BE2C (cell line): ENCODE measurements around the gene ADAMTSL1.

Experiments
- DNase-seq: peaks from one replicate; pipeline ENCODE4 v3.0.0-alpha.2; 2020
- H3K27me3 ChIP-seq: fragments of 250-450 bp; sonication (Bioruptor Pico); 2 replicates; pipeline ENCODE4 v1.5.1; 2020; ENCODE audit warnings: mild to moderate bottlenecking
- H3K36me3 ChIP-seq: fragments of 250-450 bp; sonication (Bioruptor Pico); 2 replicates; pipeline ENCODE4 v1.5.1; 2020; ENCODE audit warnings: mild to moderate bottlenecking
- H3K4me1 ChIP-seq: fragments of 250-450 bp; sonication (Bioruptor Pico); 2 replicates; pipeline ENCODE4 v1.5.1; 2020
- H3K4me3 ChIP-seq: 2 replicates; pipeline ENCODE4 v1.5.1; 2011; ENCODE audit warnings: low read depth, low read length
- H3K9me3 ChIP-seq: fragments of 250-450 bp; sonication (Bioruptor Pico); 2 replicates; pipeline ENCODE4 v1.5.1; 2020
- CTCF ChIP-seq: IDR thresholded peaks from 2 replicates; pipeline ENCODE4 v1.5.1; 2012; ENCODE audit warnings: mild to moderate bottlenecking, low read depth, low read length

Gene ADAMTSL1

GRCh38 chr9:18457510-18457909 is 16.4 kb upstream of the ADAMTSL1 start:
- H3K27me3 ChIP-seq: no peaks in the 10 kb centered on the region

DNA sequence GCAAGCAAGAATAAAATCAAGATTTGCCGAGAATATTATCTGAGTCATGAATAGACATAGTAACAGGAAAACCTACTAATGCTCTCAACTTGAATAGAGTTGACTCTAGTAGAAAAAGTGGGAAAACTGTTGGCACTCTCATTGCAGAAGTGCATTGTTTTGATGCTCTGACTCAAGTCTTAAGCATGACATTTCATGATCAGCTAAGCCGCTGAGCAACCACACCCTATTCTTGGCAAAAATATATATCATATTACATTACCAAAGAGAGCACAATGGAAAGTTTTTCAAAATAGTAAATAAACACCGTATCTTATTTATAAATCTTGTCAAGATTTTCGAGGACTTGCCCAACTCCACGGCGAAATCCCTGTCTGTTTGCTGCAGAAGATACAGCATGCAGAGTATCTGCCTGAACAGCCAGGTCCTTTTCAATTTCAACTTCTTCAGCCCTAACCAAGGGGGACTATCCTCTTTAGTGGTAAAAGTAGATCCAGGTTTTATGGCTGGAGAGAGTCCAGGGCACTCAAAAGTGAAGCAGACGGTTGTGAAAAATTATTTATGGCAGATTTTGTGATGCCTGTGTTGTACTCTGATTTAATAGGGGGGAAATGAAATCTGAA is 13.9 kb upstream of the ADAMTSL1 start:
- H3K4me3 ChIP-seq: no peak overlapping the region
- H3K36me3 ChIP-seq: no peaks in the 10 kb centered on the region
- no peak for DNase-seq
- no peaks in the 10 kb centered on the region for H3K4me1 ChIP-seq
- H3K27me3 ChIP-seq: no peaks in the 10 kb centered on the region
- no peaks in the 10 kb centered on the region for H3K9me3 ChIP-seq
- no peak for TF ChIP-seq CTCF

More at GRCh38 chr9:18457510-18457909, 16.4 kb upstream of the ADAMTSL1 start:
- H3K4me3 ChIP-seq: no peak overlapping the region
- no peaks in the 10 kb centered on the region for H3K36me3 ChIP-seq
- TF ChIP-seq CTCF: no peak
- no peaks in the 10 kb centered on the region for H3K9me3 ChIP-seq
- no peaks in the 10 kb centered on the region for H3K4me1 ChIP-seq
- DNase-seq: no peak

- no peak for DNase-seq
- no peak overlapping the region for H3K4me3 ChIP-seq
- no peaks in the 10 kb centered on the region for H3K4me1 ChIP-seq
- no peaks in the 10 kb centered on the region for H3K9me3 ChIP-seq
- no peaks in the 10 kb centered on the region for H3K36me3 ChIP-seq
- no peak for TF ChIP-seq CTCF
- H3K27me3 ChIP-seq: no peaks in the 10 kb centered on the region
Measured at GRCh38 chr9:18461496-18461895, 12.5 kb upstream of the ADAMTSL1 start.

DNA sequence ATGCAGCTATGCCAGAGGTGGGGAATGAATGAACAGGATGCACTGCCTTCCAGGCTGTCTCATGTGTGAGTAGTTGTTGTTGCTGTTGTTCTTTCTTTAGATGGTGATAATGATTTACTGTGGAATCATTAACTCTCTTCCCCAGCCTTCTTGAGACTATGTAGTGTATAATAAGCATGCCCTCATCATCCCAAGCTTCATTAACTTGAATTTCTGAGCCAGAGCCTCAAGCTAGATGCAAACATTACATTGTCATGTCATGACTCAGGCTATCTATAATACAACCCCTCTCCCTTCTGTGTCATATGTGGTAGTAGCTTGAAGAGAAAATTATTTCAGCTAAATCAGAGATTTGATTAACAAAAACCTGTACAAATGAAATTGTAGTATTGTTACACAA is 10.0 kb upstream of the ADAMTSL1 start:
- no peak for DNase-seq
- TF ChIP-seq CTCF: no peak
- no peaks in the 10 kb centered on the region for H3K9me3 ChIP-seq
- no peaks in the 10 kb centered on the region for H3K36me3 ChIP-seq
- H3K4me3 ChIP-seq: no peak overlapping the region
- no peaks in the 10 kb centered on the region for H3K4me1 ChIP-seq
- no peaks in the 10 kb centered on the region for H3K27me3 ChIP-seq

GRCh38 chr9:18466101-18466500 is 7.9 kb upstream of the ADAMTSL1 start:
- H3K36me3 ChIP-seq: no peaks in the 10 kb centered on the region

More at GRCh38 chr9:18466101-18466500, 7.9 kb upstream of the ADAMTSL1 start:
- no peaks in the 10 kb centered on the region for H3K9me3 ChIP-seq
- H3K4me3 ChIP-seq: no peak overlapping the region
- no peaks in the 10 kb centered on the region for H3K27me3 ChIP-seq
- DNase-seq: no peak
- TF ChIP-seq CTCF: no peak
- H3K4me1 ChIP-seq: no peaks in the 10 kb centered on the region
